Urothelium cell line (cell line): ENCODE data around the gene NR6A1.

Experiments used
- DNase-seq: peaks from one replicate; pipeline ENCODE4 v3.0.0; 2011; ENCODE audit warnings: low spot score, mixed read lengths
- FAIRE-seq: peaks from 2 replicates; lab custom pipeline; 2011; peaks lifted over from hg19 to GRCh38; lab: Jason Lieb, UNC

NR6A1 gene

DNA sequence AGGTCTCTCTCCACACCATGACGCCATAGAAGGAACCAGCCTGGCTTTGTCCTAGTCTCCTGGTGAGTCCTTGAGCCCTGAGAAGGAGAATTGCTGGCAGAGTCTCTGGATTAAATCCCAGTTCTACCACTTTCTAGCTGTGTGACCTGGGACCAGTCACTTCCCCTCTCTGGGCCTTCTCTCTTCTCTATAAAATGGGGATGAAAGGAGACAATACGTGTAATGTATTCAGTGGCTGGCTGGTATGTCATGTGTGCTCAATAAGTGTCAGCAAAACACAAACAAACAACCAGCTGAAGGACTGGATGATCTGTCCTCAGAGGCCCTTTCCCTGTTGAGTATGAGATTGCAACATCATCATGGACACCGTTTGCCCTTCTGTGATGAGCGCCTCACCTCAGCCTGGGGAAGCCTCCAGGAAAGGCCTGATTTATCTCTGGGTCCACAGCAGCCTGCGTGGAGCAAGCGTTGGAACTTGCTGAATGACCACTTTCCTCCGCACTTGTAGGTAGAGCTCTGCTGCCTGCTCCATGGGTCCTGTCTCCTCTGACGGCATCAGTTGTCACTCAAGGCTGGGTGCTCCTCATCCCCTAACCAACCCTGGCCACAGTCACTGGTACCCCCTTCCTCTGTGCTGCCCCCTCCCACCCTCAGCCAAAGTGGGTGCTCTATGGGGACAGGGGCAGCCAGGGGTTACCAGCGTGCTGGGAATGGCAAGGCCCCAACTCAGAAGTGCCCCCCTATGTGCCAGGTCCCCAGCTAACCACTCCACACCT is 260.3 kb downstream of the NR6A1 start:
- no peak for FAIRE-seq
- no peak for DNase-seq

DNA sequence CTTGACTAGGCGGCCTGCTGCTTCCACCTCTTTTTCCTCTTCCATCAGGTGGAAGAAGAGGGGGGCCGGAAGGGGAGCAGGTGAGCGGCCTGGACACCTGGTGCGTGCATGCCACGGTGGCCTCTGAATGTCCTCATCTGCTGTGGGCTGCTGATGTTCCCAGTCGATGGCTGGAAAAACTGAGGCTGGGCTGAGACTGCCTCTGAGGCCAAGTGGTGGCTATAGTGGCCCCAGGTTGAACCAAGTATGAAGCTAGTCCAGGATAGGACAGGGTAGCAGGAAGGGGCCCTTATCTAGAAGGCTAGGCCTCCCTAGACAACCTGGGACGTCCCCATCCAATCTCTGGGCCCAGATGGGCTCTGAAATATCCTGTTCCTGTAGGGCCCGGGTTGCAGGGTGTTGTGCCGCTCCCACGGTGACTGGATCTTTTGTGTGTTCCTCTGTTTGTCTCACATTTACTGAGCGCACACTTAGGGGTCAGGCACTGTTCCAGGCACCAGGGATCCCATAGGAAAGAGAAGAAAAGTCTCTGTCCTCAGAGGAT is 263.2 kb downstream of the NR6A1 start:
- no peak for FAIRE-seq
- DNase-seq, result no peak

DNA sequence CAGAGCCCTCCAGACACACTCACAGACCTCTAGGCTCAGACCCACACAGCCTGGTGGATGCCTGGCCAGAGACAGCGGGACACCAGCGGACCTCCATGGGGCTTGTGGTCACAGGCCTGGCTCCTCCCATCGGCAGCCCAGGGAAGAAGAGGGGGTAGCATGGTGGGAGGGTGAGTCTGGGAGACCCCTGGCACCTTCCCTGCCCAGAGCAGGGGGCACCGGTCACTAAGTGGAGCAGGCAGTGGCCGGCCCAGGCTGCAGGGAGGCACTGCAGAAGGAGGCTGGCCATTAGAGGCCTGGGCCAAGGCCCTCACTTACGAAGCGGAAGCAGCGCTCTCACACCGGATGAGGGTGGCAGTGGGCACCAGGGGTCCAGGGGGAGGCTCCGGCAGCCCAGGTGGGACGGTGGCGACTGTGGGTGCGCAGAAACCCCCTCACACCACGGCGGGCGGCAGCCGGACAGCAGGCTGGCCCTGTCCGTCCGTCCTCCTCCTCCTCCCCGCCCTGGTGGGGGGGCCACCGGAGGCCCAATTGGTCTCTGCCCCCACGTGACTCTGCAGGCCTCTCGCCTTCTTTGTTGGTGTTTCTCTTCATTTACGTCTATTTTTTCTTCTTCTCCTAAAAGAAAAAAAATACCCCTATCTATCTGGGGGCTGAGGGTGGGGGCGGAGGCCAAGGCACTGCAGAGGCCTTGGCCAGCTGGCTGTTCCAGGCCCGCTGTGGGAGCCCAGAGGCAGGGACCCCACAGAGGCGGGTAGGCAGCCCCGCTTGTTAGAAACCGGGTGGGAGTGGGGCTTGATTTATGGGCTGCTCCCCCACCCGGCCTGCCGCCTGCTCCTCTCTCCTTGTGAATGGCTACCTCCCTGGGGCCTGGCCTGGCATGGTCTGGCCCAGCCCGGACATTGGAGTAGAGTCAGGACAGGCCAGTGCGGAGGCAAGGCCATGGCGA is 263.9 kb downstream of the NR6A1 start, which contains the start of gene NR5A1:
Gene NR5A1 (minus strand): TSS at position 469 of the 949 bp plus-strand sequence. CDS start 4,004 bp downstream, outside the sequence.
- no peak for FAIRE-seq
- no peak for DNase-seq

DNA sequence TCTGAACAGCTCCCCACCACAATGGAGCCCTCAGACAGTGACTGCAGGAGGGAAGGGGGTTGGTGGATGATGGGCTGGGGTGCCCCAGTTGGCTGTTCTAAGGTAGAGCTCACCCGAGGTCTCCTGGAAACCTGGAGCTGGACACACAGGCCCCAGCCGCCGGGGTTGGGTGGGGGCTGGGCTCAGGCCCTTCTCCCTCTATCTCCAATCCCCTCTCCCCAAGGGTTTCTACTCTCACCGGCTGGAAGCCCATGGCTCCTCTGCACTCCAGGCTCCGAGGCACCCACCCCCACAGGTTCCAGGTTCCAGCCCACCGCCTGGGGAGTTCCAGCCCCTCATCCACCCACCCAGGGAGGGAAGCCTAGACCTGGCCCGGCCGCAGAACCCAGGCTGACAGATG is 264.7 kb downstream of the NR6A1 start:
- no peak for FAIRE-seq
- no peak for DNase-seq

DNA sequence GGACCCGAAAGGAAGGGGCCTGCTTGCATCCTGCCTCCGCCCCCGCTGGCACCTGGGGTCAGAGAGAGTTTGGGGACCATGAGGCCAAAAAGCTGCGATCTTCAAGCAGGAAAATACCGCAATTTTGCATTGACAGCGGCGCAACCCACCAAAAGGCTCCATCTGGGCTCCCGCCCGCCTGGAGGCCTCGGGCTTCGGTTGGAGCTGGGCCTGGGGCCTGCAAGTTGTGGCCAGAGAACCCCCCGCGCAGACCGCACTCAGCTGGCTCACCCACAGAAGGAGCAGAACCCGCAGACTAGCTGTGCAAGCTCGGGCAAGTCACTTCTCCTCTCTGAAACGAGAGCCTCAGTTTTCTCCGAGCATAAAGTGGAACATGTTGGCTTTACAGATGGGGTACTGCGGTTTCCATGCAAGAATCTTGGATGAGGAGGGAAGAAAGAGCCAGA is 265.2 kb downstream of the NR6A1 start:
- DNase-seq, result no peak
- no peak for FAIRE-seq

GRCh38 chr9:124505006-124505900 is 265.9 kb downstream of the NR6A1 start:
- no peak for FAIRE-seq
- DNase-seq, result no peak

GRCh38 chr9:124504530-124505005 is 266.5 kb downstream of the NR6A1 start:
- FAIRE-seq, result no peak
- no peak for DNase-seq

DNA sequence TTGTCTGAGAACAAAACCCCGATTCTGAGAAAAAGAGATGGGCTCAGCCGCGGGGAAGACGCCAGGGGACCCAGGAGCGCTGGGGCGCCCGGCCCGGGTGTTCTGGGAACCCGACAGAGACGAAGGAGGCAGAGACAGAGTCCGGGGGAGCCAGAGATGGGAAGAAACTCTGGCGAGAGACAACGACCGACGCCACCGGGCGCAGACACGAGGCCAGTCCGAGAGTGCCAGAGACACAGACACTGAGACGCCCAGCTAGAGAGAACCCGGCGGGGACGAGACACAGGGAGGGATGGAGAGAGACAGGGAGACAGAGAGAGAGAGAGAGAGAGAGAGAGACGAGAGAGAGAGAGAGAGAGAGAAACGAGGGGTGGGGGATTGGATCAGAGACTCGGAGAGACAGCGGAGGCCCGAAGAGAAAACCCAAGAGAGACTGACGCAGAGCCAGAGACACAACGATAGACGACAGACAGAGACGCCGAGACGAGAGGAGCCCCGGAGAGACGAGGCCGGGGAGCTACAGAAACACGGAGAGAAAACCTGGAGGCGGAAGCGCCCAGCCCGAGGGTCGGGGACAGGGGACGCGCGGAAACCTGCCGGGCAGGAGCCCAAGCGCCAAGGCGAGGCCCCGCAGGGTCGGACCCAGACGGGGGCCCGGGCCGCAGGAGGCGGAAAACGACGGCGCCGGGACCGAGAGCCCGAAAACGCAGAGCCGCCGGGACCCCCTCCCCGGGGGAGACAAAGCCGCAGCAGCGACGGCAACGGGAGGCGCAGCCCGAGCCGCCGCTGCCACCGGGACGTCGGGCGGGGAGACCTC is 267.2 kb downstream of the NR6A1 start:
- DNase-seq (no peak), FAIRE-seq (no peak)

- no peak for FAIRE-seq
- no peak for DNase-seq
Measured at GRCh38 chr9:124502711-124503702, 268.1 kb downstream of the NR6A1 start.

GRCh38 chr9:124501771-124502320 is 269.3 kb downstream of the NR6A1 start:
- FAIRE-seq (no peak), DNase-seq (no peak)

DNA sequence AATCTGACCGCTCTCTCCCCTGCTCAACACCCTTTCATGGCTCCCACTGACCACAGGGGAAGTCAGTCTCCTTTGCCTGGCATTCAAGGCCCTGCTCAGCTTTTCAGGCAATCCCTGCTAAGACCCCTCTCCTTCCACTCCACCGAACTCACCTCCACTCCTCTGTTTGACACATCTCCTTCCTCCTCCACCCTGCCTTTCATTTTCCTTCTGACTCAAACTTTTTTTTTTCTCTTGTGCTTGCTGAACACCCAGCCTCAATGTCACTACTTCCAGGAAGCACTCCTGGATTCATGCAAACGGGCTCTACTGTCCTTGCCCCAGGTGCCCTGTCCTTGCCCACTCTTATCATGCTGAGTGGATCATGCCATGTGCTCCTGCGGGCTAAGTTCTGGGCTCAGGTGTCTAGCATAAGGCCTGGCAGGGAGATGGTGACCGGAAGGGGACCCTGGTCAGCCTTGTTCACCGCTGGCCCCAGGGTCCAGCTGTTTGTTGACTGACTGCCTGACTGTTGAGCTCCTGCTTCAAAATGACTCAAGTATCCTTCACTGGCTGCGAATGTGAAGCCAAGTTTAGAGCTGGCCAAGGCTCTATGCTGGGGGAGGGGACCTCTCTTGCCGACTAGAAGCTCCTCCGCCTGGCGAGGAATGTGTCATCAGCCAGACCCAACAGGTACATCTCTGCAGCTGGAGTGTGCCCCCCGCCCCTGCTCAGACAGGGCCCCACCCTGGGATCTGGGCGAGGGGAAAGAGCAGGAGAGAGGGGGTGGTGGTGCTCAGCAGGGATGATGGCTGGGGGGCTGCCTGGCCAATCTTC is 270.1 kb downstream of the NR6A1 start:
- DNase-seq, result no peak
- FAIRE-seq, result no peak

- FAIRE-seq (no peak), DNase-seq (no peak)
Measured at GRCh38 chr9:124500028-124500795, 270.9 kb downstream of the NR6A1 start.

- no peak for FAIRE-seq
- DNase-seq, result no peak
Measured at GRCh38 chr9:124499216-124499615, 271.9 kb downstream of the NR6A1 start.

DNA sequence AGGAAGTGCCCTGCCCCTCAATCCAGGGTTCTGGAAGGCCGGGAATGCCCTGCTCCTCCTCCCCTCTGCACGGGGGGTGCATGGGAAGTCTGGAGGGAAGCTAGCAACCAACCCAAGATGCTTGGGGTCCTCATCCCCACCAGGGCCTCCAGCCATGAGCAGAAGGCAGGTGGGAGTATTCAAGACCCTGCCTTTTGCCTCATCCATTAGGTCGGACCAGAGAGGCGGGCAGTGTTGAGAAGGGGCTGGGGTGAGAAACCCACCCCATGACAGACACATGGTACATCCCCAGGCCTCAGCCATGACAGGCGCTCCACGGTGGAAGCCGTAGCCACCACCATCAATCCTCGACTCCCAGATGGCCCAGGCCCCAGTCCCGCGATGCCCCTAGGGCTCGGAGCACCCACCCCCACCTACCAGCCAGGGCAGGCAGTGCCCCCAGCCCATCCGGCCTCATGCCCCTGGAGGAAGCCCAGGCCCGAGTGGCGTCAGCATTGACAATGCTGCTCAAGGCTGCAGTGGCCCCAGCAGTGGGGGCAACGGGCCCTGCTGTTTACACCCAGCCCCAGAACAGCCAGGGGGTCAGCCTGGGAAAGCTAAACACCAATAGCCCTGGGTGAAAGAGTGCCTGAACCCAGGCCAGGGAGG is 272.5 kb downstream of the NR6A1 start:
- DNase-seq (no peak), FAIRE-seq (no peak)

DNA sequence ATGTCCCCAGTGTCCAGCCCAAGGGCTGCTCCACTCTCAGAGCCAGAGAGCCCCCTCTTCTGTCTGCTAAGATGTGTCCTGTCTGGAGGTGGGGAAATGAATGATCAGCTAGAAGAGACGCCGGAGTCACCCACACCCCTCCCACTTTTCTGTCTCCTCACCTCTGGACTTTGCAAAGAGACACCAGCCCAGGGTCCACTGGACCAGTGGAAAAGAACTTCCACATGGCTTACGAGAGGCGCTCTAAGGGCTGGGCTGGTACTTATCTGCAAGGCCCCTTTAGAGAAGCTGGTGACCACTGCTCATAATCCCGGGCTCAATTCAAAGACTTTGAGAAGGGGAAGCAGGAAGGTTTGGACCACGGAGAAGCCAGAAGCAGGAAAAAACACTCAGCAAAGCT is 273.1 kb downstream of the NR6A1 start:
- DNase-seq (no peak), FAIRE-seq (no peak)

DNA sequence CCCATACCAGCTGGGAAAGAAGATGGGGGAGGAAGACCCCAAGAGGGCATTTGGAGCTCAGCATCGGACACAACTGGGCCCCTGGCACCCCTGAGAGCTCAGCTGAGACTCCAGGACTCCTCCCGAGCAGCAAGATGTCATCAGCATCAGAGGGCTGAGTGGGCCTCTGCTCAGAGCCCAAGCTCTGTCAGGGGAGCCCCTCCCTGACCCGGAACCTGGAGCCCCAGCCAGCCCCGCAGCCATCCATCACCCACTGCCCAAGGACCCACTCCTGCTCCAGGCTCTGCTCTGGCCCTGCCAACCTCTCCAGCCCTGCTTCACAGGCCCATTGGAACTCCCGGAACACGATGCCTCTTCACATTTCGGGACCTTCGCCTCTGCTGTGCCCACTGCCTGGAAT is 273.7 kb downstream of the NR6A1 start:
- DNase-seq (no peak), FAIRE-seq (no peak)
